Activated CD4-positive, alpha-beta T cell treated with anti-CD3 and anti-CD28 coated beads for 1 hour (primary cell): ENCODE measurements around the gene KRTAP1-5.
"Not testable (repeated sequence)": the region's sequence is repeated elsewhere in the genome, so short reads cannot be mapped to it uniquely, and the experiment has no call there.

Experiments used
- DNase-seq: peaks from one replicate; pipeline ENCODE4 v3.0.0-alpha.2; 2020

The KRTAP1-5 gene

GRCh38 chr17:41046735-41047465 lies 19.9 kb upstream of the KRTAP1-5 start, which contains the start of gene KRTAP2-1:
TSS of gene KRTAP2-1 (minus strand) at chr17:41047316. CDS start at chr17:41047267, 49 bp downstream.
- not testable (repeated sequence) for DNase-seq

GRCh38 chr17:41042953-41043352 lies 15.9 kb upstream of the KRTAP1-5 start:
- no peak for DNase-seq

- DNase-seq: not testable (repeated sequence)
These were observed 14.0 kb upstream of the KRTAP1-5 start, which contains the start of gene KRTAP1-1 for GRCh38 chr17:41040783-41041571. TSS of gene KRTAP1-1 (minus strand) at chr17:41041450. CDS start at chr17:41041397, 53 bp downstream.

- no peak for DNase-seq
These were observed 10.9 kb upstream of the KRTAP1-5 start for GRCh38 chr17:41037853-41038350.

- not testable (repeated sequence) for DNase-seq
These were observed 7.4 kb upstream of the KRTAP1-5 start, which contains the start of gene KRTAP1-3 for GRCh38 chr17:41034346-41034935. TSS of gene KRTAP1-3 (minus strand) at chr17:41034874. CDS start at chr17:41034821, 53 bp downstream.

GRCh38 chr17:41029633-41030245 lies 2.7 kb upstream of the KRTAP1-5 start, which contains the start of gene KRTAP1-4:
TSS of gene KRTAP1-4 (minus strand) at chr17:41030195. CDS start at chr17:41030078, 117 bp downstream.
- no peak for DNase-seq

- DNase-seq: no peak
These were observed 2.3 kb downstream of the KRTAP1-5 start for GRCh38 chr17:41024697-41025096.

GRCh38 chr17:41020336-41020735 lies 6.7 kb downstream of the KRTAP1-5 start:
- no peak for DNase-seq

GRCh38 chr17:41019415-41019814 lies 7.6 kb downstream of the KRTAP1-5 start:
- no peak for DNase-seq

GRCh38 chr17:41018541-41018940 lies 8.5 kb downstream of the KRTAP1-5 start:
- DNase-seq: no peak

GRCh38 chr17:41016578-41017215 lies 10.3 kb downstream of the KRTAP1-5 start:
- DNase-seq: no peak

- DNase-seq: no peak
These were observed 11.6 kb downstream of the KRTAP1-5 start for GRCh38 chr17:41015454-41015853.

GRCh38 chr17:41013606-41014005 lies 13.4 kb downstream of the KRTAP1-5 start:
- DNase-seq: no peak

- DNase-seq: no peak
These were observed 13.8 kb downstream of the KRTAP1-5 start for GRCh38 chr17:41013181-41013580.

GRCh38 chr17:41012326-41013120 lies 14.5 kb downstream of the KRTAP1-5 start:
- DNase-seq: no peak

GRCh38 chr17:41010441-41010840 lies 16.6 kb downstream of the KRTAP1-5 start:
- no peak for DNase-seq

GRCh38 chr17:41009936-41010335 lies 17.1 kb downstream of the KRTAP1-5 start:
- no peak for DNase-seq

- no peak for DNase-seq
These were observed 17.7 kb downstream of the KRTAP1-5 start for GRCh38 chr17:41009301-41009760.

GRCh38 chr17:41008811-41009210 lies 18.2 kb downstream of the KRTAP1-5 start, which contains the start of gene KRTAP3-1:
TSS of gene KRTAP3-1 (minus strand) at chr17:41009128. CDS start at chr17:41009074, 54 bp downstream.
- no peak for DNase-seq

- no peak for DNase-seq
These were observed 22.6 kb downstream of the KRTAP1-5 start for GRCh38 chr17:41004397-41004796.

GRCh38 chr17:41003926-41004325 lies 23.1 kb downstream of the KRTAP1-5 start:
- DNase-seq: no peak
